IPS-15b (cell line): ENCODE results near the gene ARL8B.

Source experiments
- H3K27me3 ChIP-seq: one replicate; pipeline ENCODE4 v1.6.1; 2013; ENCODE audit warnings: low read length; ENCODE audit not compliant: control insufficient read depth, insufficient read depth
- H3K36me3 ChIP-seq: one replicate; pipeline ENCODE4 v1.6.1; 2013; ENCODE audit warnings: low read length; ENCODE audit not compliant: control insufficient read depth, insufficient read depth
- H3K4me1 ChIP-seq: one replicate; pipeline ENCODE4 v1.6.1; 2013; ENCODE audit warnings: mild to moderate bottlenecking, low read length; ENCODE audit not compliant: control insufficient read depth, insufficient read depth
- H3K4me3 ChIP-seq: one replicate; pipeline ENCODE4 v1.5.1; 2013; ENCODE audit warnings: low read depth, low read length
- H3K9ac ChIP-seq: one replicate; pipeline ENCODE4 v1.6.1; 2013; ENCODE audit warnings: low read depth, mild to moderate bottlenecking, low read length
- H3K9me3 ChIP-seq: one replicate; pipeline ENCODE4 v1.6.1; 2013; ENCODE audit warnings: mild to moderate bottlenecking, low read length; ENCODE audit not compliant: control insufficient read depth, insufficient read depth

Gene ARL8B

DNA sequence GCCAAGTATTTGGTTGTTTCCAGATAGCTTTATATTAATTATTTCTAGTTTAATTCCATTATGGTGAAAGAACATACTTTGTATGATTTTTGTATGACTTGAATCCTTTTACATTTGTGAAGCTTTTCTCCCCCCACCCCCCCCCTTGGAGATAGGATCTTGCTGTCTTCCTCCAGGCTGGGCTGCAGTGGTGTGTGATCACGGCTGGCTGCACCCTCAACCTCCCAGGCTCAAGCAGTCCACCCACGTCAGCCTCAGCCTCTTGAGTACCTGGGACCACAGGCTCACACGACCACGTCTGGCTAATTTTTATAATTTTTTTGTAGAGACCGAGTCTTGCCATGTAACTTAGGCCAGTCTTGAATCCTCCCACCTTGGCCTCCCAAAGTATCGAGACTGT lies 29.5 kb downstream of the ARL8B start:
- H3K4me3 ChIP-seq, result no peak overlapping the region
- H3K9ac ChIP-seq, result no peak overlapping the region
- H3K27me3 ChIP-seq, result no peaks in the 10 kb centered on the region
- no peaks in the 10 kb centered on the region for H3K9me3 ChIP-seq
- H3K36me3 ChIP-seq, result no peaks in the 10 kb centered on the region
- no peaks in the 10 kb centered on the region for H3K4me1 ChIP-seq

DNA sequence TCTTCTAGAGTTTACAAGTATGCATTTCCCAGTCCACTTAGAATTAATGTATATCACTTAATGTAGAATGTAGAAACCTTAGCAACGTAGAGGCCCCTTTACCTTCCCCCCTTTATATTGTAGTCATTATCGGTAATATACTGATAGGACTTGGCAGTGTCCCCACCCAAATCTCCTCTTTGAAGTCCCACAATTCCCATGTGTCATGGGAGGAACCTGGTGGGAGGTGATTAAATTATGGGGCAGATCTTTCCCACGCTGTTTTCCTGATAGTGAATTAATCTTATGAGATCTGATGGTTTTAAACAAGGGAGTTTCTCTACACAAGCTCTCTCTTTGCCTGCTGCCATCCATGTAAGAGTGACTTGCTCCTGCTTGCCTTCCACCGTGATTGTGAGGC lies 31.0 kb downstream of the ARL8B start:
- no peak overlapping the region for H3K4me3 ChIP-seq
- no peaks in the 10 kb centered on the region for H3K27me3 ChIP-seq
- no peak overlapping the region for H3K9ac ChIP-seq
- H3K9me3 ChIP-seq, result no peaks in the 10 kb centered on the region
- no peaks in the 10 kb centered on the region for H3K36me3 ChIP-seq
- H3K4me1 ChIP-seq, result no peaks in the 10 kb centered on the region

- Histone ChIP-seq H3K27me3 (no peaks in the 10 kb centered on the region), H3K4me3 (no peak overlapping the region), H3K9ac (no peak overlapping the region), H3K9me3 (no peaks in the 10 kb centered on the region), H3K4me1 (peaks cover 5% of the 10 kb centered on the region), H3K36me3 (no peaks in the 10 kb centered on the region)
Observed at GRCh38 chr3:5155241-5155640, 33.1 kb downstream of the ARL8B start.

DNA sequence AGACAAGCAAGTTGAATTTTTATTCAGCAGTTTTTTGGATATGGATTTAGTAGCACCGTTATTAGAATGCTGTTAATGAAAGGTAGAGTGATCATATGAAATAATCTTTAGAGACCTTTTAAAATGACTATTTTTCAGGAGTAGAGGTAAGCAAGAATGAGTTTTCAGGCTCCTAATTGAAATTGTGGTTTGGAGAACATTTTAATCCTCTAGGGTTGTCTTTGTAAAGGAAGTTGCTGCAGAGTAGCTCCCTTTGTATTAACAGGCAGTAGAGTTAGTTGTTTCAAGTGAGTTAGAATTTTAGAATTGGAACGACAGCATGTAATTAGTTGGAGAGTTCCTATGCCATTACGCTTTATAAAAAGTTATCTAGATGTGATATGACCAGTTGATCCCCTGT lies 38.2 kb downstream of the ARL8B start:
- Histone ChIP-seq H3K9me3 (no peaks in the 10 kb centered on the region), H3K36me3 (no peaks in the 10 kb centered on the region), H3K4me3 (no peak overlapping the region), H3K9ac (no peak overlapping the region), H3K4me1 (peaks cover 24% of the 10 kb centered on the region), H3K27me3 (no peaks in the 10 kb centered on the region)

DNA sequence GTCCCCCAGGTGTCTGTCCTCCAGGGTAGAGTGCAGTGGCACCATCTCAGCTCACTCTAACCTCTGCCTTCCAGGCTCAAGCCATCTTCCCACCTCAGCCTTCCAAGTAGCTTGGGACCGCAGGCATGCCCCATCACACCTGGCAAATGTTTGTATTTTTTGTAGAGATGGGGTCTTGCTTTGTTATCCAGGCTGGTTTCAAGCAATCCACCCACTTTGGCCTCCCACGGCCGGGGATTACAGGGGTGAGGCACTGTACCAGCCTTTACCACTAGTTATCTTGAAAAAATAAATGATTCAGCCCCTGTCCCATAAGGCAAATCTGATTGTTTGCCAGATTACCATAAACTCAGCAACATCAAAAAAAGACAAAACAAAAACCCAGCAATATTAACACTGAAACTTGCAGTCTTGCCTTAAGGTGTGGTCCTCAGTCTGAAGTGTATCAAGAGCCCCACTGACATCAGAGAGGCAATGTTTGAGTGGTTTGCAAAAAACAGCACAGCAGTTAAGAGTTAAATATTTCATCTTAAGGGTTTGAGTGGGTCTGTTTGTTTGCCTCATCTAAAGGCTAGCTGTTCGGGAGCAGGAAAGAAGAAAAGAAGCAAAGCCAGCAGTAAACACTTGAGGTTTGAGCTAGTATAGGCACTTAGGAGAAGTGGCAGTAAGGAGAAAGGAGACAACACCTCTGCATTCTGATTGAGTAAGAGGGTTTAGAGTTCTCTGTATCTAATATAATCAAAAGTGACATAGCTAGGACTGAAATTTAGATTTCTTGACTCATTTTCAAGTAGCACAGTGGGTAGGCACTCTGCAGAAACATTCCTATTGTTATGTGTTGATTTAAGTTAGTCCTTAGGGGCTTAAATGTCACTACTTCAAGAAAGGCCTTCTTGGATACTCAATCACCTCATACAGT lies 39.1 kb downstream of the ARL8B start:
- Histone ChIP-seq H3K4me1 (peaks cover 24% of the 10 kb centered on the region), H3K4me3 (no peak overlapping the region), H3K27me3 (no peaks in the 10 kb centered on the region)

DNA sequence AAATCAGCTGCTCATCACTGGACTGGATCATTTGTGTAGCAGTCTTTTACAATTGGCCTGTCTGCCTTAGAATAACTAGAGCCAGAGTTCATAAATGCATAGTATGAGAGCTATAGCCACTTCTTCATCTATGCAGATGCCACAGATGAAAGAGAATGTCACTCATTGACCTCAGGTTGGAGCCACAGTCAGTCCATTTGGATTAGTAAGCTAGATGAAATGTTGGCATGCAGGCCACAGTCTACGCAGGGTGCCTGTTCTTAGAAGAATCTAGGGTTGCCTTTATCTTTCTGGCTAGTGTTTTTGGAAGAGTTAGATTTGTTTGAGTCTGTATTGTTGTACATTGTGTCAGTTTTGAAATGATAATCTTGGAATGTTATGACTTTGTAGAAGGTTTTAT lies 40.0 kb downstream of the ARL8B start:
- H3K36me3 ChIP-seq, result no peaks in the 10 kb centered on the region
- H3K9me3 ChIP-seq, result no peaks in the 10 kb centered on the region
- H3K4me1 ChIP-seq, result peaks cover 28% of the 10 kb centered on the region
- no peak overlapping the region for H3K9ac ChIP-seq
- no peaks in the 10 kb centered on the region for H3K27me3 ChIP-seq
- no peak overlapping the region for H3K4me3 ChIP-seq

More for the DNA sequence above, 39.1 kb downstream of the ARL8B start:
- H3K36me3 ChIP-seq, result no peaks in the 10 kb centered on the region
- no peak overlapping the region for H3K9ac ChIP-seq
- H3K9me3 ChIP-seq, result no peaks in the 10 kb centered on the region

DNA sequence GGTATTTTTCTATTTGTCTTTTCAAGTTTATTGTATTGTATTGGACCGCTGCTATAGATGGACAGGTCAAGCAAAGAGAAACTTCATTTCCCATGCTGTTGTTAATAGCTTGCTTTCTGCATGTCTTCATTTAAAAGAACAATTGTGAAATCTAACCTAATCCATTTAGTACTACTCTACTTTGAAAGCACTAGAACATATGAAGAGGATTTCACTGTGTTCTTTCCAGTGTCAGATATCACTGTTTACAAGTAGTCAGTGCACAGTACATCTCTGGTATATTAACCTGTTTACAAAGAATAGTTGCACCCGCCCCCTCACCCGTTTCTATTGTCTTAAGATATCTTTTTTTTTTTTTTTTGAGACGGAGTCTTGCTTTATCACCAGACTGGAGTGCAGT lies 43.6 kb downstream of the ARL8B start:
- H3K4me1 ChIP-seq, result peaks cover 18% of the 10 kb centered on the region
- H3K9me3 ChIP-seq, result no peaks in the 10 kb centered on the region
- H3K36me3 ChIP-seq, result no peaks in the 10 kb centered on the region
- no peak overlapping the region for H3K4me3 ChIP-seq
- H3K27me3 ChIP-seq, result no peaks in the 10 kb centered on the region
- H3K9ac ChIP-seq, result no peak overlapping the region

GRCh38 chr3:5166846-5167245 lies 44.8 kb downstream of the ARL8B start:
- no peaks in the 10 kb centered on the region for H3K9me3 ChIP-seq
- no peak overlapping the region for H3K4me3 ChIP-seq
- peaks cover 7% of the 10 kb centered on the region for H3K4me1 ChIP-seq
- no peak overlapping the region for H3K9ac ChIP-seq
- no peaks in the 10 kb centered on the region for H3K27me3 ChIP-seq
- no peaks in the 10 kb centered on the region for H3K36me3 ChIP-seq

DNA sequence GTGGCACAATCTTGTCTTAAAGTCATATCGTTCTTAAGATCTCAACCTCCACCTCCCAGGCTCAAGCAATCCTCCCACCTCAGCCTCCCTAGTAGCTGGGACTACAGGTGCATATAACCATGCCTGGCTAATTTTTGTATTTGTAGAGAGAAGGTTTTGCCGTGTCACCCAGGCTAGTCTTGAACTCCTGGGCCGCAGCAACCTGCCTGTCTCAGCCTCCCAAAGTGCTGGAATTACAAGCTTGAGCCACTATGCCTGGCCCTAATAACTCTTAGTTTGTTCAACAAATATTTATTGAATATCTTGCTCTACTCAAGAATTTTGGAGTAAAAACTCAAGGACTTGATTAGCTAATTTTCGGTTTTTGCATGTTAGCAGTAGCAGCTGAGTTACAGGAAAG lies 46.0 kb downstream of the ARL8B start:
- Histone ChIP-seq H3K27me3 (no peaks in the 10 kb centered on the region), H3K9me3 (no peaks in the 10 kb centered on the region), H3K36me3 (no peaks in the 10 kb centered on the region), H3K9ac (no peak overlapping the region), H3K4me1 (peaks cover 4% of the 10 kb centered on the region), H3K4me3 (no peak overlapping the region)

DNA sequence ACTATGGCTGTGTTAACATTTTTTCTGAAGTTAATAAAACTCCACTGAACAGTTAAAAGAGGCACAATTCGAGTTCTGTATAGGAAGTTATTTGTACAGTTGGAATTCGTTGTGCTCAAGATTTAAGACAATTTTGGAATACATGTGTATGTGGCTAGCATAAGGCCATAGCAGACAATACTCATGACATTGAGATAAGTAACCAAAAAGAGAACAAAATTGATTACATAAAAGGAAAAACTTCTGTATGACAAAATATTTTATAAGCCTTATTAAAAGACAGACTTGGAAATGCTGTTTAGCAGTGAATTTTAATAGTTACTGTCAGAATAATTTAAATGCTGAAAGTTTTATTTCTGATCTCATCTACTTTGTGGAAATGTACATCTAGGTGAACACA lies 47.7 kb downstream of the ARL8B start:
- no peak overlapping the region for H3K9ac ChIP-seq
- H3K9me3 ChIP-seq, result no peaks in the 10 kb centered on the region
- no peaks in the 10 kb centered on the region for H3K36me3 ChIP-seq
- H3K4me1 ChIP-seq, result peaks cover 4% of the 10 kb centered on the region
- no peaks in the 10 kb centered on the region for H3K27me3 ChIP-seq
- no peak overlapping the region for H3K4me3 ChIP-seq

DNA sequence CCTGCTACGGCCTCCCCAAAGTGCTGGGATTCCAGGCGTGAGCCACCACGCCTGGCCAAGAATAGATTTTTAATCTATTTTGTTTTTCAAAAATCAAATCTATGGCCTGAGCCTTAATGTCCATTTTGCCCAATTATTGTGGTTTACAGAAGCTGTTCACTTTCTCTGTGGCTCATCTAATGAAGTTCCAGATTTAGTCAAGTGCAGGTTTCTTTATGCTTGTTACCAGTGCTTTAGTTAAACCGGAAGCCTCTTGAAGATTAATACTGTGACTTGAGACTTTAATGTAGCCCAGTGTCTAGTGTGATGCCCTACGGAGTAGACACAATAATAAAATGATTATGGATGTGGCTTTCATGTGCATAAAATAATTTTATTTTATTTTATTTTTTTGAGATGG lies 48.9 kb downstream of the ARL8B start:
- H3K36me3 ChIP-seq, result no peaks in the 10 kb centered on the region
- H3K4me1 ChIP-seq, result peaks cover 4% of the 10 kb centered on the region
- H3K4me3 ChIP-seq, result no peak overlapping the region
- H3K9me3 ChIP-seq, result no peaks in the 10 kb centered on the region
- no peak overlapping the region for H3K9ac ChIP-seq
- no peaks in the 10 kb centered on the region for H3K27me3 ChIP-seq

DNA sequence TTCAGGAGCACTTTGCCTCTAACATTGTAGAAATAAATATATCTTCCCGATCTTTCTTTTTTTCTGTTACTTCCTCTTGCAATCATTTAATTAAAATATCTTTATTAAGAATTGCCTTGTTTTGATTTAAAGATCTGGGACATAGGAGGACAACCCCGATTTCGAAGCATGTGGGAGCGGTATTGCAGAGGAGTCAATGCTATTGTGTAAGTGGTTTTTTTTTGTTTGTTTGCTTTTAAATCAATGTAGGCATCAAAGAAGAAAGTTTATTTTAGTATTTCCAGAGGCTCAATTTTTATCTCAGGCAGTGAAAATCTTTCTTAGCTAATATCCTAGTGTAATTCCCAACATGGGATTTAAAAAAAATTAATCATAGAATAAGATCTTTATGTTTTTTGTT lies 49.9 kb downstream of the ARL8B start:
- H3K9me3 ChIP-seq, result no peaks in the 10 kb centered on the region
- H3K36me3 ChIP-seq, result no peaks in the 10 kb centered on the region
- H3K27me3 ChIP-seq, result no peaks in the 10 kb centered on the region
- no peak overlapping the region for H3K4me3 ChIP-seq
- no peak overlapping the region for H3K9ac ChIP-seq
- no peaks in the 10 kb centered on the region for H3K4me1 ChIP-seq
